Fibroblast of peridontal ligament (primary cell): ENCODE data around the gene DENND6B.
A peak's percentile ranks its signal among the peaks of the same experiment; 100 is the strongest.

Source experiments
- DNase-seq: peaks from one replicate; pipeline ENCODE4 v3.0.0-alpha.2; 2010; ENCODE audit errors: extremely low read depth

Gene DENND6B

GRCh38 chr22:50303848-50304527 lies 22.8 kb downstream of the DENND6B start:
- no peak for DNase-seq

GRCh38 chr22:50303515-50303847 lies 23.3 kb downstream of the DENND6B start:
- no peak for DNase-seq

- no peak for DNase-seq
Measured at GRCh38 chr22:50302564-50302963, 24.2 kb downstream of the DENND6B start.

GRCh38 chr22:50302041-50302541 lies 24.7 kb downstream of the DENND6B start:
- no peak for DNase-seq

GRCh38 chr22:50301581-50301991 lies 25.2 kb downstream of the DENND6B start:
- no peak for DNase-seq

- DNase-seq, result no peak
Measured at GRCh38 chr22:50300620-50301257, 26.1 kb downstream of the DENND6B start.

GRCh38 chr22:50299785-50300619 lies 26.8 kb downstream of the DENND6B start:
- DNase-seq, result no peak

- no peak for DNase-seq
Measured at GRCh38 chr22:50298937-50299784, 27.7 kb downstream of the DENND6B start.

GRCh38 chr22:50298266-50298637 lies 28.6 kb downstream of the DENND6B start:
- DNase-seq, result no peak

GRCh38 chr22:50297510-50298265 lies 29.1 kb downstream of the DENND6B start:
- no peak for DNase-seq

GRCh38 chr22:50296658-50297490 lies 29.9 kb downstream of the DENND6B start:
- DNase-seq, result no peak

GRCh38 chr22:50294319-50294656 lies 32.5 kb downstream of the DENND6B start:
- no peak for DNase-seq

- peak; percentile 55 for DNase-seq
Measured at GRCh38 chr22:50293441-50294318, 33.1 kb downstream of the DENND6B start.

GRCh38 chr22:50292643-50293440 lies 34.0 kb downstream of the DENND6B start:
- DNase-seq, result no peak

- no peak for DNase-seq
Measured at GRCh38 chr22:50289942-50290630, 36.7 kb downstream of the DENND6B start.

GRCh38 chr22:50289151-50289941 lies 37.5 kb downstream of the DENND6B start:
- no peak for DNase-seq

- DNase-seq, result no peak
Measured at GRCh38 chr22:50287731-50288130, 39.1 kb downstream of the DENND6B start.
